Measurements from ENCODE around the gene TMEM260.
"Not testable (repeated sequence)": the region's sequence is repeated elsewhere in the genome, so short reads cannot be mapped to it uniquely, and the experiment has no call there.

TMEM260 gene

GRCh38 chr14:56581041-56581727 lies 1.6 kb downstream of the TMEM260 start:
- H3K4me3 Mint-ChIP-seq: peak overlapping the region; percentile 26
- H3K36me3 Mint-ChIP-seq (ENCODE audit: low read depth): no peaks in the 10 kb centered on the region
- H3K9me3 Mint-ChIP-seq: no peaks in the 10 kb centered on the region
- no peaks in the 10 kb centered on the region for H3K27me3 Mint-ChIP-seq (ENCODE audit: low read depth)
- peaks cover 17% of the 10 kb centered on the region for H3K4me1 Mint-ChIP-seq (ENCODE audit: low read depth)
- no peak overlapping the region for H3K27ac Mint-ChIP-seq

DNA sequence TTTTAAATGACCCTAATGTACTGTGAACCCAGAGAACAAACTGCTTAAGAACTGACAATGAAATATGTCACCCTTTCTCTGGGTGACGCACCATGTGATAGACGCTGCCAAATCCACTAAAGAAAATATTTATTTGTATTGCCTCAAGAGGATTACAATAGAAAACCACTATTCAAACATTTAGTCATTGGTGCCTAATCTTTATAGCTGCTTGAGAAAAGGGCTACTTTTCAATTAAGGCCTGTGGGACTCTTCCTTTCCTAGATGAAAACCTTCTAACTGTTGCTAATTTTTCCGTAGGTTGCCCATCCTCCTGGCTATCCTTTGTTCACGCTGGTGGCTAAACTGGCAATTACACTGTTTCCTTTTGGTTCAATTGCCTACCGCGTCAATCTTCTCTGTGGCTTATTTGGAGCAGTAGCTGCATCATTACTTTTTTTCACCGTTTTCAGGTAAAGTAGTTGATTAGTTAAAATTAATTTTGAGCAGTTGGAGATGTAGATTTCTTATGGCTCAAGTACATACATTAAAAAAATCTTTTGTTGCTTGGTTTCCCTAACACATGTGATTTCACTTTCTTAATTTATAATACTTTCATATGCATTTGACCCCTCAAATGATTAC lies 6.0 kb downstream of the TMEM260 start:
- Mint-ChIP-seq H3K9me3 (no peaks in the 10 kb centered on the region), H3K4me3 (no peak overlapping the region), H3K27me3 (ENCODE audit: low read depth) (no peaks in the 10 kb centered on the region), H3K27ac (no peak overlapping the region), H3K36me3 (ENCODE audit: low read depth) (peaks cover 5% of the 10 kb centered on the region), H3K4me1 (ENCODE audit: low read depth) (peaks cover 13% of the 10 kb centered on the region)

- peaks cover 5% of the 10 kb centered on the region for H3K36me3 Mint-ChIP-seq (ENCODE audit: low read depth)
- no peak overlapping the region for H3K4me3 Mint-ChIP-seq
- no peak overlapping the region for H3K27ac Mint-ChIP-seq
- peaks cover 4% of the 10 kb centered on the region for H3K4me1 Mint-ChIP-seq (ENCODE audit: low read depth)
- no peaks in the 10 kb centered on the region for H3K27me3 Mint-ChIP-seq (ENCODE audit: low read depth)
- no peaks in the 10 kb centered on the region for H3K9me3 Mint-ChIP-seq
These were observed 8.1 kb downstream of the TMEM260 start for GRCh38 chr14:56587701-56588100.

GRCh38 chr14:56590535-56590960 lies 10.9 kb downstream of the TMEM260 start:
- H3K4me1 Mint-ChIP-seq (ENCODE audit: low read depth): no peaks in the 10 kb centered on the region
- H3K27me3 Mint-ChIP-seq (ENCODE audit: low read depth): no peaks in the 10 kb centered on the region
- H3K27ac Mint-ChIP-seq: no peak overlapping the region
- peaks cover 5% of the 10 kb centered on the region for H3K36me3 Mint-ChIP-seq (ENCODE audit: low read depth)
- no peaks in the 10 kb centered on the region for H3K9me3 Mint-ChIP-seq
- no peak overlapping the region for H3K4me3 Mint-ChIP-seq

DNA sequence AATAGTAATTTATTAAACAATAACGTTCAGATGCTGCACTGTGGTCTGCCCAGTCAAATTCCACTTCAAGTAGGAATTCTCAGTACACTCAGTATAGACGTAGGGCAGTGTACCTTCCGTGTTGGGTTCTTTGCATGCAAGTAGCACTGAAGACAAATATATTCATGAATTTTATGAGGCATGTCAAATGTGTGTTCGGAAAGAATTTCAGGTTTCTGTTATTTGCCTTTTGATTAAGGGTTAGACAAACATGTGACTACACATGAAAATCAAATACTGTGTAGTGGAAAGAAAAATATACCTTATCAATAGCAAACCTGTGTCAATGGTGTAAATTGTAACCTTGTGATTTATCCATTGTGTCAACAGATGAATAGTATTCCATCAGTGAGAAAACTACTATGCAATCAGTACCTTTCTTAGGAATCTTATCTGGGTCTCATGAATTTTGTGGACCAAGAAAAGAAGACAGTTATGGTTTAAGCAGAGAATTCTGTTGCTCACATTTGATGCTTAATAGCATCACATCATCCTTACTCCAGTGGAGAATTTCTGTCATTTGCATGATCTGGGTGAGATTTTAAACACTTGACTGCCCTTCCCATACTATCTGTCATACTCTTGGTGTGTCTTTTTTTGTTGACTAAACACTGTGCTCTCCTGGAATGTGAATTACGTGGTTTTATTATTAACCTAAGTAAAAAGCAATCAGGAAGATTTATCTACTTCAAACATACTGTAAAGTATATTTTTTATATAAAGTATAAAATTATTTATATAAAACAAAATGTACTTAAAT lies 13.3 kb downstream of the TMEM260 start:
- H3K27ac Mint-ChIP-seq: no peak overlapping the region
- peaks cover 10% of the 10 kb centered on the region for H3K36me3 Mint-ChIP-seq (ENCODE audit: low read depth)
- H3K4me1 Mint-ChIP-seq (ENCODE audit: low read depth): no peaks in the 10 kb centered on the region
- H3K4me3 Mint-ChIP-seq: no peak overlapping the region
- no peaks in the 10 kb centered on the region for H3K9me3 Mint-ChIP-seq
- no peaks in the 10 kb centered on the region for H3K27me3 Mint-ChIP-seq (ENCODE audit: low read depth)

DNA sequence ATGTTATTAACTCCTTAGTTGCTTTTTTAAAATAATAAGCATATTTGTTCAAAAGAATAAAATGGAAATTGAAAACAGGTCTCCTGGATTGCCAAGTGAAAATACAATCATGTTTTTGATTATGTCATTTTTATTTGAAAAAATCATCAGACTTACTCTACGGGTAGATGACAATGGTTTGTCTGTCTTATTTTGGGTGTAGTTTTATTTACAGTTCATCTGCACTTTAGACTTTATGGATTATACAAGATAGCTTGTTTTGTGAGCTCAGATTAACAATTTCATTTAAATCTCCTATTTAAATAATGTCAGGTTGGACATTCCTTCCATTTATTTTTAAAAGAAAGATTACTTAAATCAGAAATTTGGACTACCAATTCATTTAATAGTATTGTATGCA lies 14.8 kb downstream of the TMEM260 start:
- H3K27ac Mint-ChIP-seq: no peak overlapping the region
- no peaks in the 10 kb centered on the region for H3K27me3 Mint-ChIP-seq (ENCODE audit: low read depth)
- H3K4me1 Mint-ChIP-seq (ENCODE audit: low read depth): no peaks in the 10 kb centered on the region
- H3K9me3 Mint-ChIP-seq: no peaks in the 10 kb centered on the region
- H3K4me3 Mint-ChIP-seq: no peak overlapping the region
- H3K36me3 Mint-ChIP-seq (ENCODE audit: low read depth): peaks cover 12% of the 10 kb centered on the region

DNA sequence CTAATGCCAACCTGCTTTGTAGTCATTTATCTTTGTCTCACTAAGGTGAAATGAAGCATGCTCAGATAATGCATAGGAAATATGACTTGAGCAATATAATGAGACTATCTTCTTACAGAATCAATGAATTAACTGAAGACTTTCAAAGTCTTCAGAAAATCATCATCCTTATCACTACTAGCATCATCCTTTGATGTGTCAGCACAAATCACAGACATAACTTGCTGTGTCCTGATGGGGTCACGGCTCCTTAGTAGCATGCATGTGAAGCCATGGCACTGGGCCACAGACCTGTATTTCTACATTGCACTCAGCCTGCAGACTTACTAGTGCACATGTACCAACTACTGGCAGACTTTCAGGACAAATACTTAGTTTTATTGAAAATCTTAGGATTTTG lies 18.9 kb downstream of the TMEM260 start:
- H3K36me3 Mint-ChIP-seq (ENCODE audit: low read depth): peaks cover 12% of the 10 kb centered on the region
- no peak overlapping the region for H3K27ac Mint-ChIP-seq
- H3K4me1 Mint-ChIP-seq (ENCODE audit: low read depth): no peaks in the 10 kb centered on the region
- H3K4me3 Mint-ChIP-seq: no peak overlapping the region
- no peaks in the 10 kb centered on the region for H3K27me3 Mint-ChIP-seq (ENCODE audit: low read depth)
- H3K9me3 Mint-ChIP-seq: no peaks in the 10 kb centered on the region

DNA sequence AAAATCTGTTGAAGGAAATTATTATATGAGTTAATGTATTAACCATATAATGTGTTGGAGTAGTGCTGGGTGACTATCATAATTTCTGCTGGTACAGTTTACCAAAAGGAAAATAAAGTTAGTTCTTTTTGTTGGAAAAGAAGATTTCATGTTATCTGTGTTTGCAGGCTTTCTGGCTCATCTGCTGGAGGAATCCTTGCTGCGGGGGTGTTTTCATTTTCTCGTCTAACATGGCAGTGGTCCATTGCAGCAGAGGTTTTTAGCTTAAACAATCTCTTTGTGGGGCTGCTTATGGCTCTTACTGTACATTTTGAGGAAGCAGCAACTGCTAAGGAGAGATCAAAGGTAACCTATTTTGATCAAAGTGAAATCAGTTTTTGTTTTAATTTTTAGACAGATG lies 24.1 kb downstream of the TMEM260 start:
- H3K36me3 Mint-ChIP-seq (ENCODE audit: low read depth): peaks cover 2% of the 10 kb centered on the region
- H3K27ac Mint-ChIP-seq: no peak overlapping the region
- H3K27me3 Mint-ChIP-seq (ENCODE audit: low read depth): no peaks in the 10 kb centered on the region
- H3K4me1 Mint-ChIP-seq (ENCODE audit: low read depth): no peaks in the 10 kb centered on the region
- no peak overlapping the region for H3K4me3 Mint-ChIP-seq
- H3K9me3 Mint-ChIP-seq: no peaks in the 10 kb centered on the region

DNA sequence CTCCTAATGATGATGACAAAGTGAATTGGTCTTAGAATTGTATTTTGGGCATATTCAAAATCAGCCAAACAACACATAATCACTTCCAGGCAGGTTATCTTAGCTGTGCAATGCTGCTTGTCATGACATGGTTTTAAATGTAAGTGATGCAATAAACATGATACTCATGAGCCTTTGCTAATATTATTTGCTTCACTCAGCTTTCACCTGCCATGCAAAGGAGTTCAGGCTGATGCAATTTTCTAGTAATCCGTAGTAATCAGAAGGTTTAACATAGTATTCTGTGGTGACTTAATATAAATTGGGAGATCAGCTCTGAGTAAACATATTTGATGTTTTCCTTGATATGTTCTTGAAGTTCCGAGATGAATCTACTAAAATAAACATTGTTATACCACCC lies 29.1 kb downstream of the TMEM260 start:
- Mint-ChIP-seq H3K9me3 (no peaks in the 10 kb centered on the region), H3K36me3 (ENCODE audit: low read depth) (peaks cover 19% of the 10 kb centered on the region), H3K4me3 (no peak overlapping the region), H3K27me3 (ENCODE audit: low read depth) (no peaks in the 10 kb centered on the region), H3K27ac (no peak overlapping the region), H3K4me1 (ENCODE audit: low read depth) (no peaks in the 10 kb centered on the region)

- not testable (repeated sequence) for H3K4me1 Mint-ChIP-seq (ENCODE audit: low read depth); H3K9me3 Mint-ChIP-seq; H3K27me3 Mint-ChIP-seq (ENCODE audit: low read depth); H3K27ac Mint-ChIP-seq; H3K4me3 Mint-ChIP-seq
- peaks cover 23% of the 10 kb centered on the region for H3K36me3 Mint-ChIP-seq (ENCODE audit: low read depth)
These were observed 32.1 kb downstream of the TMEM260 start for GRCh38 chr14:56611663-56612062.

- Mint-ChIP-seq H3K27me3 (ENCODE audit: low read depth) (no peaks in the 10 kb centered on the region), H3K9me3 (no peaks in the 10 kb centered on the region), H3K4me3 (no peak overlapping the region), H3K27ac (no peak overlapping the region), H3K36me3 (ENCODE audit: low read depth) (peaks cover 22% of the 10 kb centered on the region), H3K4me1 (ENCODE audit: low read depth) (no peaks in the 10 kb centered on the region)
These were observed 37.5 kb downstream of the TMEM260 start for GRCh38 chr14:56617084-56617483.

DNA sequence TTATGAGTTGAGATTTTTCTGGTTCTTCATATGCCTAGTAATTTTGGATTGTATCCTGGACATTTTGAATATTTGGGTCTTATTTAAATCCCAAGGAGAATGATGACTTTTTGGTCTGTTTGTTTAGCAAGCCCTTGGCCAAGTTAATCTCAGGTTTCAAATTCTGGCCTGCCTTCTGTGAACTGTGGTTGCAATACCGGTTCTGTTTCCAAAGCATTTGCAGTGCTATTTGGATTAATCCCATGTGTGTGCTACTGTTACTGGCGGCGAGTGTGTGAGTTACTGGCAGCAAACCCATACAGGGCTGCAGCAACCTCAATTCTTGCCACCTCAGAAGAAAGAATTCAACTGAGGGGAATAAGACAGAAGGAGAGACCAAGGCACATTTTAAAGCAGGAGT lies 51.1 kb downstream of the TMEM260 start:
- Mint-ChIP-seq H3K27me3 (ENCODE audit: low read depth) (no peaks in the 10 kb centered on the region), H3K9me3 (peaks cover 14% of the 10 kb centered on the region), H3K27ac (no peak overlapping the region), H3K4me3 (no peak overlapping the region), H3K36me3 (ENCODE audit: low read depth) (peaks cover 54% of the 10 kb centered on the region), H3K4me1 (ENCODE audit: low read depth) (no peaks in the 10 kb centered on the region)

DNA sequence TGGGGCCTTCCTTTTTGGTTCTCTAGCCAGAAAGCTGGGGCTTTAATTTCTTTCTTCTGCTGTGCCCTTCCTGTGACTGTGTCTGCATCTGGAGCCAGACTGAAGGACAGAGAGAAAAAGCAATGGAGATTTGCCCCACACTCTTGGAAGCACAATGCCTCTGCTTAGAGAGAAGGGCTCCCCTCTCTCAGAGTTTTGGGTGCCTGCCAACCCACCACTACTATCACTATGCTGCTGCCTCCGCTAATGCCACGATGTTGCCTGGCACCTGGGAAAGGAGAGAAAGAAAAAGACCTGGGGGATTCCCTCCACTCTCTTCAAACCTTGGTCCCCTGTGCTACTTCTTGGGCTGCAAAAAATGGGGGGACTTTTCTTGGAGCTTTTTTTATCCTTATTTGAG lies 52.6 kb downstream of the TMEM260 start:
- peaks cover 14% of the 10 kb centered on the region for H3K9me3 Mint-ChIP-seq
- H3K36me3 Mint-ChIP-seq (ENCODE audit: low read depth): peaks cover 62% of the 10 kb centered on the region
- no peak overlapping the region for H3K4me3 Mint-ChIP-seq
- H3K27me3 Mint-ChIP-seq (ENCODE audit: low read depth): no peaks in the 10 kb centered on the region
- H3K4me1 Mint-ChIP-seq (ENCODE audit: low read depth): no peaks in the 10 kb centered on the region
- H3K27ac Mint-ChIP-seq: no peak overlapping the region

GRCh38 chr14:56633544-56633943 lies 53.9 kb downstream of the TMEM260 start:
- no peak overlapping the region for H3K27ac Mint-ChIP-seq
- no peaks in the 10 kb centered on the region for H3K27me3 Mint-ChIP-seq (ENCODE audit: low read depth)
- H3K36me3 Mint-ChIP-seq (ENCODE audit: low read depth): peaks cover 66% of the 10 kb centered on the region
- H3K4me3 Mint-ChIP-seq: no peak overlapping the region
- H3K9me3 Mint-ChIP-seq: peaks cover 14% of the 10 kb centered on the region
- no peaks in the 10 kb centered on the region for H3K4me1 Mint-ChIP-seq (ENCODE audit: low read depth)

GRCh38 chr14:56635041-56635440 lies 55.4 kb downstream of the TMEM260 start:
- Mint-ChIP-seq H3K36me3 (ENCODE audit: low read depth) (peaks cover 73% of the 10 kb centered on the region), H3K27ac (no peak overlapping the region), H3K9me3 (peaks cover 12% of the 10 kb centered on the region), H3K4me1 (ENCODE audit: low read depth) (no peaks in the 10 kb centered on the region), H3K27me3 (ENCODE audit: low read depth) (no peaks in the 10 kb centered on the region), H3K4me3 (no peak overlapping the region)

Measured in T-helper 1 cell treated with Interleukin-12 subunit alpha and Interleukin-12 subunit beta and Interleukin-4 antibody, amounts not matched to agents 30 μg/mL and 1 μg/mL, for 36 hours (primary cell).